Measurements from ENCODE around the gene C9orf78.

The C9orf78 gene

DNA sequence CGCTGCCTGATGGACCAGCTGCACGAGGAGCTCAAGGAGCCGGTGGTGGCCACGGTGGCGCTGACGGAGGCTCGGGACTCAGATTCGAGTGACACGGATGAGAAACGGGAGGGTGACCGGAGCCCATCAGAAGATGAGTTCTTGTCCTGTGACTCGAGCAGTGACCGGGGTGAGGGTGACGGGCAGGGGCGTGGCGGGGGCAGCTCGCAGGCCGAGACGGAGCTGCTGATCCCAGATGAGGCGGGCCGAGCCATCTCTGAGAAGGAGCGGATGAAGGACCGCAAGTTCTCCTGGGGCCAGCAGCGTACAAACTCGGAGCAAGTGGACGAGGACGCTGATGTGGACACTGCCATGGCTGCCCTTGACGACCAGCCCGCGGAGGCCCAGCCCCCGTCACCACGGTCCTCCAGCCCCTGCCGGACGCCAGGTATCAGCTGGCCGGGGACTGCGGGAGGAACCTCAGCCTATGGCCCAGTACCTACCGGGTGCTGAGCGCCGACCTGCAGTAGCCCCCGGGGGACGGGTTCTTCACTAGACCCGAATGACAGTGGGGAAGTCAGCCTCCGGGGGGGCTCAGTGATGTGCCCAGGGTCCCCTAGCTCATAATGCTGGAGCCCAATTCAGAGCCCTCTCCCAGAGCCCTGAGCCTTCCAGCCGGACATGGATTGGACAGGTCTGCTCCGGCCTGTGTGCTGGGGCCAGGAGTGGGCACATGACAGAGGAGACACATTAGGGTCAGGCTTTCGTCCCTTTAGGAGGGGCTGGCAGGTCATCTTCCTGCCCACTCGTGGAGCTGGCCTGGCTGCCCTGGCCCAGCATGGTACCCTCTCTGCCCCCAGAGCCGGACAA is 33.2 kb upstream of the C9orf78 start:
- no peak for DNase-seq (ENCODE audit: low read depth, low spot score)

DNA sequence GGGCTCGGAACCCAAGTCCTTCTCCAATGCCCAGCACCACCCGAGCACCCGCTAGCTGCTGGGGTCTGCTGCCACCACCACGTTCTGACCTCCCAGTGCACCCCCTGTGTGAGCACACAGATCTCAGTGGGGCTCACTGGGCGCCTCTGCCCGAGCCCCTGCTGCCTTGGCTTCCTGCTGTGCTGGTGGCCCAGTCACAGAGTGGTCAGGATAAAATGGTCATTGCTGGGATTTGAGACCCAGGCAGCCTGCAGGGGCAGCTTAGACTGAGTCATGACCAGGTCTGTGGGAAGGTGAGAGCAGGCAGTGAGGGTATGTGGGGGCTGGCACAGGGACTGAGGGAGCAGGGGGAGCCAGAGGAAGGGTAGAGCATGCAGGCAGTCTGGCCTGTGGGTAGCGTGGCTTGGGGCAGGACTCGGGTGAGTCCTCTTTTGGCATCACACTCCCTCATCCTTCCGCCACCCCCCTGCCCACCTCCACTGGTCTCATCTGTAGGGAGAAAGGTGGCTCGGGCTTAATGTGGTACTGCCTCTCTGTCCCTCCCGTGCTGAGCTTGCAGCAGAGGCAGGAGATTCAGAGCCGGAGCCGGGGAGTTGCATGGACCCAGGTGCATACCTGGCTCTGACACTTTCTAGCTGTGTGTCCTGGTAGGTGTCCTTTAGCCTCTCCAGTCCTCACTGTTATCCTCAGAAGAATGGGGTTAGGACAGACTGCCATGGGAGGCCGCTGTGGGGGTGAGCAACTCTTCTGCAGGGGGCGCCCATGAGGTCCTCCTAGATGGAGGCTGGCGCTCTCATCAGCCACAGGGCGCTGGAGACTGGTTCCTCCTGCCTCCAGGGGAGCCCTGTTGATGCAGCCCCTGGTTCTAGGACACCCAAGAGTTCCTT is 32.3 kb upstream of the C9orf78 start:
- no peak for DNase-seq (ENCODE audit: low read depth, low spot score)

DNA sequence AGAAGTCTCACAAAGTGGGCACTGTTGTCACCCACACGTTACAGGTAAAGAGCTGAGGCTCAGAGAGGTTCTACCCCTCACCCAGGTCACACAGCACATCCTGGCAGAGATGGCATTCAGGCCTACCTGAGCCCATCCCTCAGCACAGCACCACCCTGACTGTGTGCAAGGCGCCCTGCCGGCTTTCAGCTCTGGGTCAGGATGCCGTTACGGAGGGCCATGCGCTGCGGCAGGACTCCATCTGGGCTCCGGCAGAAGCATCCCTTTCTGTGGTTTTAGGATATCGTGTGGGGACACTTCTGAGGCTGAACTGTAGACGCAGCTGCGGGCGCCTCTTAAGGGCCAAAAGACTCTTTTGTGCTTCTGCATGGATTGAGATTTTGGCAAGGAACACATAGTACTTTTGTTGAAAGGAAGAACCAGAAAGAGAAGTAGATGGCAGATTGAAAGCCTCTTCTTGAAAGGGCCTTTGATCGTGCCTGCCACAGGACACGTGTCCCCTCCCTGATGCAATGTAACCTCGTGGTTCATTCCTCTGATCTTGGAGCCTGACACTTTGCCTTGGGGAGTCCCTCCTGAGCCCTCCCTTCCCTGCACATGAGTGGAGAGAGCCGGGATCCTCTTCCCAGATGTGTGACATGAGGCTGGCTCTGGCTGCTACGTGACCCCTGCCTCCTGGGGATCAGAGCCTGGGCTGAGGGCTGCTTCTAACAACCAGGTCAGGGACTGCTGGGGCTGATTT is 31.5 kb upstream of the C9orf78 start:
- DNase-seq (ENCODE audit: low read depth, low spot score) = no peak

DNA sequence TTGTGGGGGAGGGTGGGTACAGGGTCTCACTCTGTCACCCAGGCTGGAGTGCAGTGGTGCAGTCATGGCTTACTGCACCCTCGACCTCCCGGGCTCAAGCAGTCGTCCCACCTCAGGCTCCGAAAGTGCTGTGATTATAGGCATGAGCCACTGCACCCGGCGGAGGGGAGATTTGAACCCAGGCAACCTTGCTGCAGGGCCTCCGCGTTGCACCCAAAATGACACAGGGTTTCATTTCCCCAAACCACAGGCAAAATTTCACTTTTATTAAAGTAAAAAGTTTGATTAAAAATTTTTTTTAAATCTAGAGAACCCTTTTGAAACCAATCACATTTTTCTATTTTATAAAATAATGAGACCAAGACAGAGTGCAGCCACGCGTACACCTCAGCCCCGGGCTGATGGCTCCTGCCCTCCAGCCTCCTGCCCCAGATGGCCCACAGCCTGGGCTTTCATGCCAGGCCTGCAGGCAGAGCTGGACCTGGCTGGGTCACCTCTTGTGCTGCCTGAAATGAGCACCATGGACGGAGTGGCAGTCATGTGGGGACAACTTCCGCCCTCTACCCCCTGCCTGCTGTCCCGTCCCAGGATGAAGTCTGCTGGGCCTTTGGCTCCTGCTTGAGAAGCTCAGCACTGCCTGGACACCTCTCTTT is 30.7 kb upstream of the C9orf78 start:
- no peak for DNase-seq (ENCODE audit: low read depth, low spot score)

DNA sequence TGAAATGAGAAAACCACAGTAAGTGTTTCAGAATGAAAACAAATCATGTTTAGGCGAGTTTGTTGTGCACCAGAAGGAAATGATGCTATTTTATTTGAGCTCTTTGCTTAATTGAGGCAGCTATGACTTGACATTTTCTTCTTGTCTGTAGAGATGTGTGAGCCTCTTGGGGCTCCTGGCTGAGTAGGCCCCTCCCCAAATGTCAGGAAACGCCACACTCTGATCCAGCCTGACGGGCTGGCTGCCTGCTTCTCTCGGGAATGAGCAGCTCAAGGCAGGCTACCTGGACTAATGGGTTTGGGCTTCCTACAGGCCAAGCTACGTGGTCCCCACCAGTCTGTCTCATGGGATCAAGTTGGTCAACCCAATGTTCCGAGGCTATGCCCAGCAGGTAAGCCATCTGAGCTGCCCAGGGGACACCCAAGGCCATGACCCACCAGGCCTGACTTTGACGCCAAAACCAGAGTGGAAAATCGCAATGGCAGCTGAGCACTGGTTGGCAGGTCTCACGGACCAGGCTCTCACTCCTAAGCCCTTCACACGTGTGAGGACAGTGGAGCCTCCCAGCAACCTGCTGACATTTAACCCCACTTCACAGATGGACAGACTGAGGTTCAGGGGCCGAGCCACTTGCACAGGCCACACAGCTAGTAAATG is 30.0 kb upstream of the C9orf78 start:
- DNase-seq (ENCODE audit: low read depth, low spot score) = no peak

DNA sequence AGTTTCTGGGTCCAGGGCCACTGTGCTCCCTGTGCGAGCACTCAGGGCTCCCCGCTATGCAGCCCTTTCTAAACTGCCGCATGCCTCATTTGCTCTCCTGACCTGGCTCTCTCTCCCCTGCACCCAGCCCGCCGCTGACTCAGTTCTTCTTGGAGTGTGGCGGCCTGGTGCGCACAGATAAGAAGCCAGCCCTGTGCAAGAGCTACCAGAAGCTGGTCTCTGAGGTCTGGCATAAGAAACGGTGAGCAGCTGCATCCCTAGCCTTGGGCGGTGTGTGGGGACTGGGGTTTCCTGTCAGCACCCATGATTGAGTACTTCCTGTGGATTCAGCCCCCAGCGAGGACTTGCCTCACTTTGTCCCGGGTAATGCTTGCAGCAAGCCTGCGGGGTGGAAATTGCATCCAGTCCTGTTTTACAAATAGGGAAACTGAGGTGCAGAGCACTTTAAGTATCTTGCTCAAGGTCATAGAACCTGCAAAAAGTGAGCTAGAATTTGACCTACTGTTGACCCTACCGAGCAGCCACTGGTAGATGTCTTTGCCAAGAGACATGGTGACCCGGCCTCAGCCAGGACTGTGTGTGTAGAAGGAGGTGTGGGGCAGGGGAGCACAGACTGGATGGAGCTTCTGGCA is 28.1 kb upstream of the C9orf78 start:
- no peak for DNase-seq (ENCODE audit: low read depth, low spot score)

DNA sequence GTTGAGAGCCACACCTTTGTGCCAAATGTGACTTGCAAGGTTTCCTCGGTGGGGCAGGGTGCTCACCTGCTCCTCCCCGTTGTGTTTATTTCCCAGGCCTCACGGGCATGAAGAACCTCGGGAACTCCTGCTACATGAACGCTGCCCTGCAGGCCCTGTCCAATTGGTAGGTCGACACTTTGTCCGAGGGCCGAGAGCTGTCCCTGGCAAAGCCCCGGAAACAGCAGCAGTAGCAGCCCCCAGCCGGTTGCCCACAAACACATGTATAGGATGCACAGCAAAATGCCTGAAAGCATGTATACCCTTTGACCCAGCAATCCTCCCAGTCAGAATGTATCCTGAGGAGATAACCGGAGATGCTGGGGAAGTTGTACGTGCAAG is 26.4 kb upstream of the C9orf78 start:
- DNase-seq (ENCODE audit: low read depth, low spot score) = no peak

DNA sequence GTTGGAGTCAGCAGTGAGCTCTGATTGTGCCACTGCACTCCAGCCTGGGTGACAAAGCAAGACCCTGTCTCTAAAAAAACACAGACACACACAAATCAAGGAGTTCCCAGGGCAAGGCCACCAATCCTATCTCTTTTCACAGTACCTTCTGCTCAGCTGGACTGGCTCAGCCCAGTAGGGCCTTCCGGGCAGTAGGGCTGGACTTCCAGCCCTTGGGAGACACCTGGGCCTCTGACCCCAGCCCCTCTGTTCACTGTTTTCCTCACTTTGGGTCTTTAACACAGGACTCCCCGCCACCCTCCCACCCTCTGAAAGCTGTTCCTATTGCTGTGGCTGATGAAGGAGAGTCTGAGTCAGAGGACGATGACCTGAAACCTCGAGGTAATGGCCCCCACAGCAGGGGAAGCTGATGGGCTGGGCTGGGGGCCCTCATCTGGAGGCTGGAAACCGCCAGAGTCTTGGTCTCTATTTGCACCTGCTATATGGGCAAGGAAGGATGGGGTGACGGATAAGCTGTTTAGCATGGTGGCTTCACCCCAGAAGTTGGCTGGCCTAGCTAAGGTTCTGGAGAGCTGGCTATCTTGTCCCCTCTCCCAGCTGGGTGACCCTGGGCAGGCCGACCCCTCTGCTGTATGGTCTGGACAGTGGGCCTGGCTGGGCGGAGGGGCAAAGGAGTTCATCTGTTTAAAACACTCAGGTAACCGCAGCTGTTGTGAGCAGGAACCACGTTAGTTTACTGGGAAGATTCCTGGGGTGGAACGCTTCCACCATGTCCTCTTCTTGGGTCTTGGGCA is 25.8 kb upstream of the C9orf78 start:
- no peak for DNase-seq (ENCODE audit: low read depth, low spot score)

DNA sequence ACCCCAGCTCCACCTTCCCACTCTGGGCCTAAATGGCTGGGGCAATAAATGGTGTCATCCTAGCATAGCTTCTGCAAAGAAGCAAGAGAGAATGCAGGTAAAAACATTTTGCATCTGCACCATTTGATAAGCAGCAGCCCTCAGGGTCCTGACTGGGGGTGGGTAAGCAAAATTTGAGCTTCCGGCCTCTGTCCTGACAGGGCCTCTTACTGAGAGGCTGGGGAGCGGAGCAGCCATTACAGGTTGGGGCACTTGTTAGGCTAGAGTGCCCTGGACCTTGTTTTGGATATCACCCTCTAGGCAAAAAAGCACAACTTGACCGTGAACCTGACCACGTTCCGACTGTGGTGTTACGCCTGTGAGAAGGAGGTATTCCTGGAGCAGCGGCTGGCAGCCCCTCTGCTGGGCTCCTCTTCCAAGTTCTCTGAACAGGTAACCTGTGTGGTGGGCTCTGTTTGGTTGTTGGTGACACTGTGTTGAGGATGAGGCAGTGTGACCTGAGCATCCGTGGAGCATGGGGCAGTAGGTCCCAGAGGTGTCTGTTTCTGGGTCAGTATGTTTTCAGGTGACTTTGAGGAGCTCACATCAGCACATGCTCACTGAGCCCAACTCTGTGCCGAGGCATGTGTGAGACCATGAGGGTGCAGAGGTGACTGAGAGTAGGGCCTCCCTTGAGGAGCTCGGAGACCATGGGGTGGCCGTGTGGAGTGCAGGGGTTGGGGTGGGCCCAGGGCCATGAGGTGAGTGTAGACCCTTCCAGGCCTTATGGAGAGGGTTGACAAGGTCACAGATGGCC is 23.3 kb upstream of the C9orf78 start:
- no peak for DNase-seq (ENCODE audit: low read depth, low spot score)

DNA sequence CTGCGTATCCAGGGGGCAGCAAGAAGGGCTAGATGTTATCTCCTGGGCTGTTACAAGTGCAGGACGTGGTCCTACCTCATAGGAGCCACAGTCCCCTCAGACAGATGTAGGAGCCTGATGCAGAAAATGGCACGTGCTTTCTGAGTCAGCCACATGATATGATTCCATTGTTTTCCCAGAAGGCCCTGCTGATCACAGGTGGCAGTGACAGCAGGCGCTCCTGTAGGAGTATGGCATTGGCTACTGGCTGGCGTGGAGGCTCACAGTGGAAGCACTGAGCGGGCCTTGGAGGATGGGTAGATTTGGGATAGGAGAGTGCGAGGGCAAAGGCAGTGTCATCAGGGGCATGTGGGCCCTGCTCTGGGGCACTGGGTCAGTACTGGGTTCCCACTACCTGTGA is 22.1 kb upstream of the C9orf78 start:
- no peak for DNase-seq (ENCODE audit: low read depth, low spot score)

DNA sequence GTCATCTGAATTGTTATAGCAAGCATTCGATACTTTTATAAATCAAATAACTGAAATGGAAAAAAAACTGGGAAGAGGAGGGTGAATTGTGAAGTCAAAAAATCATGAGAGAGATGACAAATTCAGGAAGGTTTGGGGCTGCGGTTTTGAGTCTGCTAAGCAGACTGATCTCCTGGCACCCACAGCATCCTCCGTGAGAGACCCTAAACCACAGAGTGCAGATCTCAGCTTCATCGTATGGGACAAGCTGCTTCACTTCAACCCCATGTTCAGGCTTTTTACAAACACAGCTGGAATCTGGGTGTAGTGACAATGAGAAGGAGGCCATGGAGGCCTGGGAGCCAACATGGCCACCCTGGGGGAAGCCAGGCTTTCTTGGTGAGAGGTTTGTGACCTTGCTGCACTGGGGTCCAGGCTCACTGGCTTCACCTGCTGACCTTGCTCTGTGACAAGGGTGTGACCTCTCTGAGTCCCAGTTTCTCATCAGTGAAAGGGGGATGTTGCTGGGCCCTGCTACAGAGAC is 19.6 kb upstream of the C9orf78 start:
- no peak for DNase-seq (ENCODE audit: low read depth, low spot score)

DNA sequence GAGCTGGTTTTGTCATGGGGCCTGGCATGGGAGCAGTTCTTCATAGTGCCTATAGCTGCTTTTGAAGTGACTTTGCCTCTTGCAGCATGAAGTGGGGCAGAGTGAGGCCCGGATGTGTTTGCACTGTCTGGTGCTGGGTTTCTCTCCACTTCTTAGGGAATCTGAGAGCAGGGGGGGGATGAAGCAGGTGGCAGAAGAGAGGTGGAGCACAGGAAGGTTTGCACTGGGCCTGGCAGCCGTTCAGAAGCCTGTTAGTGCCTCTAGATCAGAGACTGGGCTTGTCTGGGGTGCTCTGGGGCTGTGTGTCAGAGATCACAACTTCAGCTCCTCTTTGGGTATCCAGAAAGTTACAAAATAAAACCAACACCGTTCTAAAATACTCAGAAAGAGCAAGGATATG is 18.5 kb upstream of the C9orf78 start:
- no peak for DNase-seq (ENCODE audit: low read depth, low spot score)

DNA sequence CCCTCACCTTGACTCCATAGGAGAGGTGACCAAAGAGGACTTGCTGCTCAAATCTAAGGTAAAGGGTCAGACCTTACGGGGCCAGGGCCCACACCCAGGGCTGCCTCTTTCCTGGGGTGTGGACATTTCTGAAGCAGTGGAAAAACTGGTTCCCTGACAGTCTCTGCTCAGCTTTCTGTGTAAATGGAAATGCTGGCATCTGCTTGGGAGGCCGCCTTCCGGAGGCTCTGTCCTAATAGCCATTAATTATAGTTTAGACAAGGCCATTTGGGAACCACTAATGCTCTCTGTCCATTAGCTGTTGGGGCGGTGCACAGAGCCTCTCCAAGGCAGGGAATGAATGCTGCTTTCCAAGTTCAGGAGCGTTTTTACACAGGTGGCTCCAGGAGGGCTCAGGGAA is 17.5 kb upstream of the C9orf78 start:
- DNase-seq (ENCODE audit: low read depth, low spot score) = no peak

DNA sequence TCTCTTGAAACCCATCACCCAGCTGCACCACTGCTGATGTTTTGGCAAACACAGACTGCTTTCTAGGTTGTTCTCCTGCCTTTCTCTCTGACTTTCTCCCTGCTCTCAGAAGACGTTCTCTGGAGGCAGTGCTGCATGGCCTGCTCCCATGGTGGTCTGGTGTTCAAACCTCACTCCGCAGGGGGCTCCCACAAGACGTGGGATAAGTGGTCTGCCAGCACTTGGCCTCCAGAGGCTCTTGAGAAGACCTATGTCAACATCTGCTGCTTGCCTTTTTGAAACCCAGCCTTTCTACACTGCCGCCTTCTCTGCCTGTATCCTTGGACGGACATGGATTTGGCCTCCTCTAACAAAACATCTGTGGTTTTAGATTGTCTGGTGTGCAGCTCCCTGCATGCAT is 16.7 kb upstream of the C9orf78 start:
- DNase-seq (ENCODE audit: low read depth, low spot score) = no peak

DNA sequence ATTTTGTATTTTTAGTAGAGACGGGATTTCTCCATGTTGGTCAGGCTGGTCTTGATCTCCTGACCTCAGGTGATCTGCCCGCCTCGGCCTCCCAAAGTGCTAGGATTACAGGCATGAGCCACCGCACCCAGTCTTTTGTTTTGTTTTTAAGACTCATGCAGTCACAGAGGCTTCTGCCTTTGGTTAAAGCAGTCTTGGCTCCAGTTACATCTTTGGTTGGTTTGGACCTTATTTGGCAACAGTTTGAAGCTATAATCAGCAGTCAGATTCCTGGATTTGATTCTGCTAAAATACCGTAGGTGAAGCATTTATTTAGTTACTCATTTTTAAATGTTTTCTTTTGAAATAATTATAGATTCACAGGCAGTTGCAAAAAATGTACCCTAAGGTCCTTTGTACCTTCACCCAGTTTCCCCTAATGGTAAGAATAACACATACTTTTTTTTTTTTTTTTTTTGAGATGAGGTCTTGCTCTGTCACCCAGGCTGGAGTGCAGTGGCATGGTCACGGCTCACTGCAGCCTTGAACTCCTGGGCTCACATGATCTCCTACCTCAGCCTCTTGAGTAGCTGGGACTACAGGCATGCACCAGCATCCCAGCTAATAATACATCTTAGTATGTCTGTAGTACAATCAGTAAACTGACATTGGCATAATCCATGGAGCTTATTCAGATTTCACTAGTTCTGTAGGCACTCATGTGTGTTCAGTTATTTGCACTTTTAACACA is 15.9 kb upstream of the C9orf78 start:
- DNase-seq (ENCODE audit: low read depth, low spot score) = no peak

DNA sequence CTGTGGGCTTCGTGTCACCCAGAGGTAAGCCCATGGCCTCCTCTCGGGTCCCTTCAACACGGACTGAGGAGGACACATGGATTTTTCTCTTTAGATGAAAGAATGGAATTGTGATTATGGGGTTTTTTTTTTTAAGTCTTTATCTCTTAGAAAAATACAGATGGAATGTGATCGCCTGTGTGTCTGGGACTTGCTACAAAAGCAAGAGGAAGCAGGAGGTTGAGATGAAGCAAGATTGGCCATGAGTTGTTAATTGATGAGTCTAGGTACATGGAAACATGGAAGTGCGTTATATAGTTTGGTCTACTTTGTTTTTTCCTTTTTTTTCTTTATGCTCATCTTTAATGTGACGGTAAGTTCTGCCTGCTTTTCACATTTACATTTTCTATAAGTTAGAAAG is 14.8 kb upstream of the C9orf78 start:
- DNase-seq (ENCODE audit: low read depth, low spot score) = no peak

DNA sequence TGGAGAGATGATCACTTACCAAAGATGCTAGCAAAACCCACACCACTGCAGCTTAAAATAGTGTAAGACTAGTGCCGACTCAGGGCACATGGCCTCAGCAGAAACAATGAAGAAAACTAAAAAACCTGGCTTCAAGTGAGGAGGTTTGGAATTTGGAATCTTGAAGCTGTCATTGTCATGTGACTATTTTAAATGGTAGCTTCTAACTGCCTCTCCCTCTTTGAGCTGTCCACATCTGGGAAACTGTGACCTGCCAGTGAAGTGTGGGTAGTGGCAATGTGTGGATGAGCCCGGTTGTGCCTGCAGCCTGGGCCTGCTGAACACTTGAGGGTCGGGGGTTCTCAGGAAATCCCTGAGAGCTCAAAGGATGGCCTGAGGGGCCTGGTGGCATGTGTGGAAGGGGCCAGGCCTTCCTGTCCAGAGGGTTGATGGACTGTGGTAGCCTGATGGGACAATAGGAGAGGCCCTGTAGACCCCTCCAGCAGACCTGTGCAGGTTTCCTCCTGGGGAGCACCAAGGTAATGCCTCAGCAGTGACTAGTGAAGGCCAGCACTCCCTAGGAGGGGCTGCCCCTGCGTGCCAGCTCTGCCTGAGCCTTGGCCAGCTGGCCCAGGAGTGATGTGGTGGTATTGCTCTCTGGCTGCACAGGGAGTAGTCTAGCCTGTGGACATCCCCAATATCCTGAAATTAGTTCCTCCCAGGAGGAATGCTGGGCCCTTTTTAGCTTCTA is 13.8 kb upstream of the C9orf78 start:
- no peak for DNase-seq (ENCODE audit: low read depth, low spot score)

All from activated CD4-positive, CD25-positive, alpha-beta regulatory T cell treated with anti-CD3 and anti-CD28 coated beads, Interleukin-2, amount 50 U/mL, for 16 hours (primary cell).